COLO668 (cell line): Measurements from ENCODE around the gene USP34.
"Not testable (repeated sequence)": the region's sequence is repeated elsewhere in the genome, so short reads cannot be mapped to it uniquely, and the experiment has no call there.

ENCODE experiments used
- DNase-seq: peaks from one replicate; lab custom pipeline; 2025; ENCODE audit not compliant: unreplicated experiment; lab: John Stamatoyannopoulos, UW

The USP34 gene

GRCh38 chr2:61193670-61194561 is 277.0 kb downstream of the USP34 start:
- no peak for DNase-seq

- DNase-seq, result no peak
Observed at GRCh38 chr2:61187085-61187484, 283.8 kb downstream of the USP34 start.

- DNase-seq, result no peak
Observed at GRCh38 chr2:61185231-61185728, 285.6 kb downstream of the USP34 start.

- no peak for DNase-seq
Observed at GRCh38 chr2:61184263-61184662, 286.6 kb downstream of the USP34 start.

GRCh38 chr2:61183795-61184194 is 287.1 kb downstream of the USP34 start:
- no peak for DNase-seq

GRCh38 chr2:61182059-61182383 is 288.9 kb downstream of the USP34 start:
- DNase-seq, result no peak

- no peak for DNase-seq
Observed at GRCh38 chr2:61181382-61182058, 289.4 kb downstream of the USP34 start.

GRCh38 chr2:61180686-61181085 is 290.2 kb downstream of the USP34 start:
- DNase-seq, result no peak

GRCh38 chr2:61179701-61180639 is 290.9 kb downstream of the USP34 start:
- DNase-seq, result no peak

- peak; percentile 34 for DNase-seq
Observed at GRCh38 chr2:61178603-61179545, 292.0 kb downstream of the USP34 start.

- peak; percentile 49 for DNase-seq
Observed at GRCh38 chr2:61177727-61178549, 292.9 kb downstream of the USP34 start.

- DNase-seq, result peak; percentile 97
Observed at GRCh38 chr2:61176755-61177726, 293.8 kb downstream of the USP34 start.

GRCh38 chr2:61175036-61175435 is 295.9 kb downstream of the USP34 start:
- DNase-seq, result no peak

GRCh38 chr2:61173116-61173515 is 297.8 kb downstream of the USP34 start:
- no peak for DNase-seq

- no peak for DNase-seq
Observed at GRCh38 chr2:61172671-61173070, 298.2 kb downstream of the USP34 start.

- no peak for DNase-seq
Observed at GRCh38 chr2:61167579-61167978, 303.3 kb downstream of the USP34 start.

GRCh38 chr2:61165946-61166345 is 304.9 kb downstream of the USP34 start:
- no peak for DNase-seq

- DNase-seq, result not testable (repeated sequence)
Observed at GRCh38 chr2:61165082-61165481, 305.8 kb downstream of the USP34 start.
